CD4-positive, alpha-beta T cell treated with Interleukin-17A for 4 hours (primary cell): ENCODE data around the gene PRAF2.

Experiments used
- DNase-seq: peaks from one replicate; pipeline ENCODE4 v3.0.0-alpha.2; 2020; ENCODE audit warnings: mixed read lengths

PRAF2 gene

DNA sequence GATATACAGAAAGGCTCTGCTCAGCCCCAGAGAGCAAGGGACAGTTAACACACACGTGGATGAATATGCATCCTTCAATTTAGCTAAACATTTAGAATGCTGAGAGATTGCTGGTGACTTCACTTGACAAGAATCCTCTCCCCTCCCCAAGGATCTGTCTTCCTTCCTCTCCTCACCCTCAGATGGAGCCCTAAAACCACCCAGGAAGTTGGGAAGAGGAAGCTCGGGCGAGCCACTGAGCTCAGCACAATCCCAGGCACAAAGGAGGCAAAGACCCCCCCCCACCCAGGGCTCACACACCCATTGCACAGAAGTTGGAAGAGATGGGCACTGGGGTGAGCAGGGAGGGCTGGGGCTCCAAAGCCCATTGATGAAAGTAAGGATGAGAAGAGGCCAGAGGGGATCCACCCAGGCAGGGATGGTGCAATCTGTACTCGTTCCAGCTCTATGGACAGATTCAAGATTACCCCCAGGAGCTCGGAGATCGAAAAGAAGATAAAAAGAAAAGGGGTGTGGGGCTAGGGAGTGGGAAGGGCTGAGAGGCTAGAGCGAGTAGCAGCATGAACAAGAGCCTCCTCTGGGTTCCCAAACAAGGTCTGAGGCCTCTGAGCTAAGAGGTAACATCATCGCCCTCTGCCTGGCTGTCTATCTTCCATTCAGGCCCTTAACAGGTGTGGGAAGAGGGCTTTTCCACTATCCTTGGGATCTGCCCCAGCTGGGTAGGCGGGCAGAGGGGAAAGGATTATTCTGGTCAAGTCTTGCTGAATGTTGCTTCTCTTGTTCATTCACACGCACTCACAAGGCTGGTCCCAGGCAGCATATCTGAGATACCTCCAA is 31.8 kb downstream of the PRAF2 start:
- DNase-seq, result no peak

GRCh38 chrX:49040376-49040955 is 33.3 kb downstream of the PRAF2 start:
- no peak for DNase-seq

DNA sequence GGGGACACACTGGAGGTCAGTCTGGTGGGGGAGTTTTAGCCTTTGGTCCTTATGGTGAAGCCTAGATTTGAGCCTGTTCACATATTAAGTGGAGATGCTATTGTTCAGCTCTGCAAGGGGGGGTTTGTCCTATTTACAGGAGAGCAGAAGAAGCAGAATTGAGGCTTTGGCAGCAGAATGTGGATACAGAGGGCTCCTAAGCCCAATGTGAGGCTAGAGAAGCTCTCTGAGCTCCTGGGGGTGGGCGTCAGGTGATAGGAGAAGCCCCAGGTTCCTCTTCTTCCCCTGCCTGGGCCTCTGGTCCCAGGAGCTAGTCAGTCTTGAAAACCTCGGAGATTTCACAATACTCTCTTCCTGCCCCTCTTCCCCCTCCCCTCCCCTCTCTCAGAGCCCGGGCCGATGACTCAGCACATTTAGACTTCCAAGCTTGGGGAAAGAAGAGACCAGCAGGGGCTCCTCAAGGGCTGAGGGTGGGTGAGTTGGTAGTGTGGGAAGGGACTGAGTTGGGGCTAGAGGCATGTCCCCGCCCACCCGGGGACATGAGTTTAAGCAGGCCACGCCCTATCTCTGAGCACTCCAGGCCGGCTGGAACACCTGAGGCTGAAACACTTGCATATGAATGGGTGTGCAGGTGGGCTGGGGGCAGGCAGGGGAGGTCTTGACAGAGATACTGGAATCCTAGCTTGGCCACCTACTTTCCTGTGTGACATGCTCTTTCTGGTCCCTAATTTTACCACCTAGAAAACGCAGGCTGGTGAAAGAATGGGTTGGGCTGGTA is 34.0 kb downstream of the PRAF2 start:
- peak; percentile 57 for DNase-seq

- DNase-seq, result no peak
Measured at GRCh38 chrX:49037883-49038475, 35.8 kb downstream of the PRAF2 start.

DNA sequence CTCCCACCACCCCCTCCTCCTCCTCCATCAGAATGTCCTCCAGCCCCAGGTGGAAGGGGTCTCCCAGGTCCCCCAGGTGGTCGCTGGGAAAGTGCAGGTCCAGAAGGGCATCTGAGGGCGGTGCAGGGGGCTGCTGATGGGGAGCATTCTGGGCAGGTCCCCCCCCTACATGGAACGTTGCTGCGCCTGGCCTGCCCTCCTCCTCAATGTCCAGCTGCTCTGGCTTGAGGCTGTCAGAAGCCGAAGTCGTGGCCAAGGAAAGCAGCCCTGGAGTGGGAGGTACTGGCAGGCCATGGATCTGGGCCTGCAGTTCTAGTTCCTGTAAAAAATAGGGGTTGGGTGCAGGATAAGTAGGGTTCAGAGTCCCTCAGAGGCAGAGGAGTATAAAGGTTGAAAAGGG is 43.5 kb downstream of the PRAF2 start:
- DNase-seq, result no peak

GRCh38 chrX:49029876-49030275 is 43.9 kb downstream of the PRAF2 start:
- no peak for DNase-seq
